ENCODE measurements around the gene CASP7.

DNA sequence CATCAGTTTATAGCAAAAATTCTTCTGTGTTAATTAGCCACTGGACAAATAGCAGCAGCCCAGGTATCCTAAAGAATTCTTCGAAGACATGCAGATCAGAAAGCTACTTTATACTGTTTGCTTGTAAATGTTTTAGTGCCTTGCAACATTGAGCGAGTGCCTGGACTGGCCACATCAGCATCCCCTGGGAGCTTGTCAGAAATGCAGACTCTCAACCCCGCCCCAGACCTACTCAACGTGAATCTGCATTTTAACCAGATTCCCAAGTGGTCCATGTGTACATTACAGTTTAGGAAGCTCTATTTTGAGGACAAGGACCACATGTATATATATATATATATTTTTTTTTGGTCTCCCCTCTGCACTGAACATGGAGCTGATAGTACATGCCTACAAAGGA, 53.3 kb downstream of the CASP7 start:
- TF ChIP-seq POLR2A (IDR thresholded peaks at IDR 0.05): no peak
- TF ChIP-seq, protein P1, sequence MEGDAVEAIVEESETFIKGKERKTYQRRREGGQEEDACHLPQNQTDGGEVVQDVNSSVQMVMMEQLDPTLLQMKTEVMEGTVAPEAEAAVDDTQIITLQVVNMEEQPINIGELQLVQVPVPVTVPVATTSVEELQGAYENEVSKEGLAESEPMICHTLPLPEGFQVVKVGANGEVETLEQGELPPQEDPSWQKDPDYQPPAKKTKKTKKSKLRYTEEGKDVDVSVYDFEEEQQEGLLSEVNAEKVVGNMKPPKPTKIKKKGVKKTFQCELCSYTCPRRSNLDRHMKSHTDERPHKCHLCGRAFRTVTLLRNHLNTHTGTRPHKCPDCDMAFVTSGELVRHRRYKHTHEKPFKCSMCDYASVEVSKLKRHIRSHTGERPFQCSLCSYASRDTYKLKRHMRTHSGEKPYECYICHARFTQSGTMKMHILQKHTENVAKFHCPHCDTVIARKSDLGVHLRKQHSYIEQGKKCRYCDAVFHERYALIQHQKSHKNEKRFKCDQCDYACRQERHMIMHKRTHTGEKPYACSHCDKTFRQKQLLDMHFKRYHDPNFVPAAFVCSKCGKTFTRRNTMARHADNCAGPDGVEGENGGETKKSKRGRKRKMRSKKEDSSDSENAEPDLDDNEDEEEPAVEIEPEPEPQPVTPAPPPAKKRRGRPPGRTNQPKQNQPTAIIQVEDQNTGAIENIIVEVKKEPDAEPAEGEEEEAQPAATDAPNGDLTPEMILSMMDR (IDR thresholded peaks at IDR 0.05): no peak
